Activated CD4-positive, alpha-beta T cell treated with anti-CD3 and anti-CD28 coated beads for 4 hours (primary cell): ENCODE measurements around the gene PTPRC.

Source experiments
- DNase-seq, 2 donors: peaks; one replicate each; pipeline ENCODE4 v3.0.0-alpha.2; 2020

The PTPRC gene

DNA sequence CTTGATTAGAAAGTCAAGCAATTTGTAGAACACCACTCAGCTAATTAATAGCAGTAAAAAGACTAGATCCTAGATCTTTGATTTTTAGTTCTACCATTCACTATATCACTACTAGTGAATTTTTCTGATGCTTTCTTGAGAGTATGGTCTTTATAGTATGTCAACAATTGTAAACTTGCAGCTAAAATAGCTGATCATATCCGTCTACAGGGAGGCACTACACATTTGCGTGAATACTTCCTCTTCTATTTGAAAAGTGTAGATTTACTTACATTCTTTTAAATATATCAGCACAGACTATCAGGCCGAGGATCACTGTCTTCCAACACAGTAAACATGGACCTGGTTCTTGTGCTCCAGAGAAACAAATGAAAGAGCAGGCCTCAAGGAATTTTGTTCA lies 18.6 kb upstream of the PTPRC start:
- DNase-seq, result no peak

DNA sequence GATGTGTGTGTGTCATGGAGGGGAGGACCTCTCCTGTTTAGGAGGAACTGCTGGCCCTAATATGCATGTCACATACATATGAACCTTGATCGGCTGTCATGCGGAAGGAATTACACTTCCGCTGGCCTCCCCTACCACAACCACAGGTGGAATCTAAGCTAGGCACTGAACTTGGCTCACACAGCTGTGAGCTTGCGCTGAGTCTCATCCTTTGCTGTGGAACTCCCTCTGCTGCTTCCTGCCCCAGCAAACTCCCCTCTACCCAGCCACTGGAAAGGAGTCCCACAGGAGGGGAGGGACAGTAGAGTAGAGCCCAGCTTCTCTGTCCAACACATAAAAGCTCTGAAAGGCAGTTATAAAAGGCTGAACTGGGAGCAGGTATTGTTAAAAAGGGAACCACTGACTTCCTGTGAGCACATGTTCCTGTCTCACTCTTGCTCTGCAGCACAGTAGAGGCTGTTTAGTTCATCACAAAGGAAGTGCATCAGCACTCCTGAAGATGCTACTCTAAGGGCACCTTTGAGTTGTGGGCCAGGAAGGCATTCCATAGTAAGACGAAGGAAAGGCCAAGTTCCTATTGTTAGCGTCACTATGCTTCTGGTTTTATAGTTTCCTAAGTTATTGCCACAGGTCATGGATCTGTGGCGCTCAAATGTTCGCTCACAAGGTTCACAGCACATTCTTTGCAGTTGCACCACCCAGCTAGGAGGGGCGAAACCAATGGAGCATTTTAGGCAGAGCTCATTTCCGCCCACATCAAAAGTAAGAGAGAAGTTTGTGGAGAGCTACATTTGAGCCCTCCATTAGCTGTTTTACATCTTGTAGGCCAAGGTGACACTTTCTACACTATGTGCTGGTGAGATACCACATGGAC lies 17.7 kb upstream of the PTPRC start:
- peak; percentile 55 to 64 for DNase-seq

DNA sequence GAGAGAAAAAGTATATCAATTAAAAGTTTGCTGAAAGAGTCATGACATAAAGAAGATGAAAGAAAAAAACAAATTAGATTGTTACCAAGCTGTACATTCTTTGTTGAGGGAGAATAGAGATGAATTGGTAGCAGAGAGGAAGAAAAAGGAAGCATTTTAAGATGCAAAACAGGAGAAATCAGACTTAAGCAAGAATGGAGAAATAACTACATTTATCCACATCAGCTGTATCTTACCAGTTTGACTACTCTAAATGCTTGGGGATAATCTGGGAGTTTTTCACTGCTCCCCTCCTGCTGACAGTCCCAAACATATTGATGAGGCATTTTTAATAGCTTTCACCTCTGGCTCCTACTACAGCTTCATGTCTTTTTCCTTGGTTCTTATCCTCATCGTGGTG lies 16.8 kb upstream of the PTPRC start:
- DNase-seq, result no peak

DNA sequence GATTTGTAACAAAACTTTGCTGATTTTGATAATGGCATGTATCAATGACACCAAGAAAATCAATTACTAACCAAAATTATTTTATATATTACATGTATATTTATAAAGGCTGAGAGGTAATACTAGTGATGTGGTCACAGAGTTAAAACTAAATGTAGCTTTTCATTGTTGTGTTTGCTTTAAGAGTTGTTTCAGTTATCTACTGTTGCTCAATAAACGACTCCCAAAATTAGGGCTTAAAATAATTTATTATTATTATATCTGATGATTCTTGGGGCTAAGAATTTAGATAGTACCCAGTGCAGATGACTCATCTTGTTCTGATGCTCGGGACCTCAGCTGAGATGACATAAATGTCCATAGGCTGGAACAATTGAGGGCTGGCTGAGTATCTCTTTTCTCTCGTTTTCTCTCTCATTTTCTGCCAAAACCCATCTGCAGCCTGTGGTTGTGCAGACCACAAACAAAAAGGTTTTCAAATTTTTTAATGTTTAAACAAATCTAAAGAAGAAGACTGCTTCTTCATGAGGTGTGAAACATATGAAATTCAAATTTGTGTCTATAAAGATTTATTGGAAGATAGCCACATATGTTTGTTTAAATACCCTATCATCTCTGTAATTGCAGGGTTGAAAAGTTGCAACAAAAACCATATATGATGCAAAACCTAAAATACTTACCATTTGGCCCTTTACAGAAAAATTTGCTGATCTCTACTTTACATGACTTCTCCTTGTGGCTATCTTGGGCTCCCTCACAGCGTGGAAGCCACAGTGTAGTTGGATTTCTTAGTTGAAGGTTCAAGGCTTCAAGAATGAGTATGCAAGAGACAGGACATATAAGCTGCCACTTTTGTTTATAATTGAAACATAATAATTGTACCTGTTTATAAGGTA lies 14.8 kb upstream of the PTPRC start:
- DNase-seq, result no peak

DNA sequence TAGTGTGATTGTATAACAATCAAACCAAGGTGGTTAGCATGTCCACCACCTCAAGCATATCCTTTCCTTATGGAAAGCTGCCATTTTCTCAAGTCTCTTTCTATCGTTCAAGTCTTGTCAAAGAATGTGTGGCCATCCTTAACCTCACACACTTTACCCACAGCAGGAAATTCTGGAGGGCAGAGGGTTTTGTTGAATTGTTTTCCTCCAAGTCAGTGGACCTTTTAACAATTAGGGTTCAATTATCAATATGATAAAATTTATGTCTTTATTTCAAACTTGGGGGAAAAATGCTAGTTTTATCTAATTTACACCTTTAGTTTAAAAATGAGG lies 14.2 kb upstream of the PTPRC start:
- DNase-seq, result no peak

DNA sequence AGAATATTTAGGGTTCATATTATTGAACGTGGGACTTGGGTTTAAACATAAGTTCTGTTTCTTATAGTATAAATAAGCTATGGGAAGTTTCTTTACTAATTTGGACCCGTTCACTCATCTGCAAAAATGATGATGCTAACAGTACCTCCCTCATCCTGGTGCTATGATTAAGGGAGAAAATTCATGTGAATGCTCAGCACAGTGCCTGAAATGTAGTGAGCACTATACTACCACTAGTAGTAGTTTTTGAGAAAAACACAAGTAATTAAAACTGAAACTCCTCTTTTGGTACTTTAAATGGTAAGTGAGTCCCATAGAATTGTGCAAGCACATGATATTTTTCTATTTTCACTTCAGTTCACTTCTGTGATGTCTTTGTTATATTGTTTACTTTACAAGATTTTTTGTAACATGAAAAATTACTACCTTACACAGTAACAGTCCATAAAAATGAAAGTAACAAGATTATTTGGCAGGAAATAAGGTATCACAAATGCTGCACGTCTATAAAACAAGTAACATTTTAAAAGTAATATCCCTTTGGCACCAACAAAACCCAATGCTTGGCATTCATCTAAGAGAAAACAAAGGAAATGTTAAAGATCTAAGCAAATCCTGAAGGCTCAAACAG lies 11.3 kb upstream of the PTPRC start:
- DNase-seq, result no peak

DNA sequence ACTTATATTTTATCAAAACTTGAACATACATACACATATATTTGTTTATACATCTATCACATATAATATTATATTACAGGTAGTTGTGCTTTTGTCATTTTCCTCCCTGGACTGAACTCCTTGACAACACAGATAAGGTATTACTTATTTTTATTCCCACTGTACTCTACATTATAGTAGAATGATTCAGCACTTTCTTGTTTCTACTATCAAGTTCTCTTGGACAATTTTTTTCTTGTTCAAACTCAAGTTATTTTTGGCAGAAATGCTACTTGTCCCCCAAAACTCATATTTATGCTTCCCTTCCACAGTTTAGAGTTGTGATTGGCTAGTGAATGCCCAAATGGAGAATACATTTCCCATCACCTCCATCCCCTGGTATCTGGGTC lies 10.8 kb upstream of the PTPRC start:
- DNase-seq, result no peak

DNA sequence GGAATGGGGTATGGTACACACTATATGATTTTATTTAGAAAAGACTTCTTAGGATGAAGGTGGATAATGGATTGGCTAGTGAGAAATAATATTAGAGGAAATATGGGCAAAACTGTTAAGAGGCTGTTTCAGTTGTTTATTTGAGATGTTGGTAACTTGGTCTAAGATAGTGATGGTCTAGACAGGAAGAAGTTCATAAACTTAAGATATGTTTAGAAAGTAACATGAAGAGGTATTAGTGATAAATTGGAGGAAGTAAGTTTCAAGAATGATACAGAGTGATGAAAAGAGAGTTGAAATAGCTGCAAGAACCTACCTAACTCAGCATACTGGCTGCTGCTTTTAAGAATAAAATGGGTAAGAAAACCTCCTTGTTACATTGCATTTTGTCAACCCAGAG lies 9.2 kb upstream of the PTPRC start:
- DNase-seq, result no peak

DNA sequence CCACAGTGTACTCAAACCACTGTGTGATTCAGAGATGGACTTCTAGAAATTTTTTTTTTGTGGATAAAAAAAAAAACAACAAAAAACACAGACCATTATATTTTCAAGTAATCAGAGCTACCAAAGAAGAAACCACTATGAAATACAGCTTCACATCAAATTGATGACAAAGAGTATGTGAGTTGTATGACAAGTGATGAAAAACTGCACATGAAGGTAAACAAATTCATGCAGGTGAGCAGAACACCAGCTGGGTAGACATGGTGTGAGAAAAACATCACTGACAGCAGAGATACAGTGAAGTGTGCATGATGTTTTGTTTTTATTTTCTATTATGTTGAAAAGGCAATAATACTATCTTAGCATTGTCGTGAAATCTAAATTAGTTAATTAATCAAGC lies 8.0 kb upstream of the PTPRC start:
- DNase-seq, result no peak

DNA sequence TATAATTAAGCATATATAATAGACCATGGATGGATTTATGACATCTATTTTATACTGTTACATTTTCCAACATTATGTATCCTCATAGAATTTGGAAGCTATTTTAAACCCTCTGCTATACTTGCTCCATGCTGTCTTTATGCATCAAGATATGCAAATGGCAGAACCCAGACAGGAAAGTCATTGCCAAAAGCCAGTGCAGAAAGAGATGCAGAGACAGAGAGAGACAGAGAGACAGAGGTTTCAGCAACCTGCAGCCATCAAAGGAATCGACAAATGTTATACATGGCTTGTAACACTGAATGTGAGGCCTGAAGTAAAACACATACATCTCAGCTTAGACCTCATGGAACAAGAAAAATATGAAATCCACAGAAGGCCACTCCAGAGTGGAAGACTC lies 7.5 kb upstream of the PTPRC start:
- DNase-seq, result no peak

DNA sequence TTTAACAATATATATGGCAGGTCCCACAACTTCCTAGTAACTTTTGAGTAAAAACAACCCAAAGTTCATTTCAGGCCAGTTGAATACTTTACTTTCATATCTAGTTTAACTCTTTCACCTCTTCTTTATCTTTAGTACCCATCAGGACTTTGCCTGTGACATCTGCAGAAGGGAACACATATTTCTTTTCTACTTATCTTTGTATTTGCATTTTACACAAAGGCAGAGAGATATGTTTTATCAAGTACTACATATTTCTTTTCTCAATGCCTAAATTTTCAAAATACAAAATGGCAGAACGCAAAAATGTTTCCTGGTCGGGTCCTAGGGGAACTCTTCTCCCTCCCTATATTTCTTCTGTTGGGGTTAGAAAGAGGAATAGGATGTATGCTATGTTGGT lies 6.8 kb upstream of the PTPRC start:
- no peak for DNase-seq

DNA sequence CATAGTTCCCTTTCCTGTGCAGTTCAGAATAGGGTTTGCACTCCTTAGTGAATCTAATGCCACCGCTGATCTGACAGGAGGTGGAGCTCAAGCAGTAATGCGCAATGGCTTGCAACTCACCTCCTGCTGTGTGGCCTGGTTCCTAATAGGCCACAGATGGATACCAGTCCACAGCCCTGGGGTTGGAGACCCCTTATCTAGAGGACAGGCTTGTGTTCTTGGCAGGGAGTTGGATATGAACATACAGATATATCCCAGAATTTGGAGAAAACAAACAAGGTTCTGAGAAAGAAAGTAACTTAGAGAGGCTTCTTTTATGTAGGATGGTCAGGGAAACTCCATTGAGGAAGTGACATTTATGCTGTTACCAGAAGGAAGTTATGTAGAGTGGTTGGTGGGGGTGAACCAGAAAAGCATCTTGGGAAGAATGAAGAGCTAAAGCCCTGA lies 5.1 kb upstream of the PTPRC start:
- DNase-seq, result no peak

DNA sequence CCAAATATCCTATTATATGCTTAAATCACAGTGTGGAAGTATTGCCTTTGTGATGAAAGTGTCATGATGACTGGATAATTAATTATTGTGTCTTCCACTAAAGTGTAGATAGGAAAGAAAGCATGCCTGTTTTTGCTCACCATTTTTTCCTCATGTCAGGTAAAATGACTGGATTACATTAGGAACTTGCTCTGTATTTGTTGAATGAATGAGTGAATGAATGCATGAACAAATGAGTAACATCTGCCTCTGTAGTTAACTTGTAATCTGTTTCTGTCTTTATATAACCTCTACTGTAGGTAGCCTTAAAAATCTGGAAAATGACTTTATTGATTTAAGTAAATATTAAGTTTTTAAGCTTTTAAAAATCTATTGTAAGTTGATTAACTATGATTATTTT lies 2.9 kb upstream of the PTPRC start:
- DNase-seq, result no peak

DNA sequence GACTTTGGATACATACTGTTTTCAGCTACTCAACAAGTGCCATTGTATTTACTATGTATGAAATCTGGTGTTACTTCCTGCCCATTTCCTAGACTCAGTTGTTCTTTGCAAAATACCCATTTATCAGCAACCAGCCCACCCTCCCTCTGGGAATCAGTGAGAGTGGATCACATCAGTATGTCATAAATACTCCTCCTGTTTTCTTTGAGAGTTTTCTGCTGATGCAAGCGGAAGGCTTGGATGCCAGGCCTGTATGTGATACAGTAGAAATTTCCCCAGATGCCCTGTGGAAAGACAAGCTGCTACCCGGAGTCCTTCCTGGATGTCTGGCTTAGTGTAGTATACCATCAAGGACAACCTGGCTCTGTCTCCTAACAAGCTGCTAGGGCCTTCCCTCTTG lies 2.4 kb upstream of the PTPRC start:
- no peak for DNase-seq

DNA sequence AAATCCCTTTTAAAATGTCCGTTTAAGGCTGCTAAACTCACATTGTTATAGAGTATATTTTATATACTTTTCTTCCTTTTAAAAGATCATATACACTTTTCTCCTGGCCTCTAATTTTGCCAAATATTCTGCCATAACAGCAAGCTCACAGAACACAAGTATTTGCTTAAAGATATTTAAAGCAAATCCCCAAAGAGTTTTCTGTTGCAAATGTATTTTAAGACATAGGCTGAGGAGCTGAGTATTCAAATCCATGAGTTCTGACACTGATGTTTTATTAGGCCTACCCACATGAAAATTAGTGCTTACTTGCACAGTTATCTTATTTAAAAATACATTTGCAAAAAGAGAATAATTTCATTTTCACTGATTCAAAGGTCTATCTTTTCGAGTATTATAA lies 1.7 kb upstream of the PTPRC start:
- no peak for DNase-seq

DNA sequence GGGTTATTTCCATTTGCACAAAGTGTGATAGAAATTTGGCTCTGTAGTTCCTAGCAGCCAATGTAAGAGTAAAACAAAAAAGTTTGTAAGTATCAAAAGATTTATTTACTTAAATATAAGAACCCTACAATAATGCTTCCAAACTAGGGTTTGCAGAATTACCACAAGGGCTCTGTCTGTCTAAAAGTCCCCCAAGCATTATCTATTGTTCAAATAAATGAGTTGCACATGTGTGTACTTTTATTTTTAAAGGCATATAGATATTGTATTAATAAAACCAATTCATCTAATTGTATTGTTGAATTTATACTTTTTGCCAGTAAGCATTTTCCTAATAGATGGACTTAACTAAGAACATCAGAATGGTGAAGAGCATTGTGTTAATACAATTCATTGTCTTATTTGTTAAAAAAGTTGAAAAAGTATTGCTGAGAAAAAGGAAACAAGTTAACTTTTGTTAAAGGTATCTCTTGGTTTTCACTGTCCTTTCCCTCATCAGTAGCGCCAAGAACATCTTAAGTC lies 863 bp upstream of the PTPRC start:
- no peak for DNase-seq

DNA sequence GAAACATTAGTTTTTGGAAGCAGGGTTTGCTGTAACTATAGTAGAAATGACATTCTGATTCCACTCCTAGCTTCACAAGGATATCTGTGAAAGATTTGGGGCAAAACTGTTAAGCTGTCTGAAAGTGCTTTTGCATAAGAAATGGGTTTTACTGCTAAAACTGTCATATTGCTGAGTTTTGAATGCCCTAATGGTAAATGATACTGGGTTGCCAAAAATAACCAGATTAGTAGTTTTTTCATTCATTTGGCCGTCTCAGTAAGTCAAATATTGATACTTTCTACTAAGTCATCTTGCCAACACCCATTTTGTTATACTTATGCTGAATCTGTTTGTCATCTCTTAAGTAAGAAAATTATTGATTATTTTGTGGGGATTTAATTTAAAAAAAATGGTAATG lies 399 bp upstream of the PTPRC start:
- no peak for DNase-seq

DNA sequence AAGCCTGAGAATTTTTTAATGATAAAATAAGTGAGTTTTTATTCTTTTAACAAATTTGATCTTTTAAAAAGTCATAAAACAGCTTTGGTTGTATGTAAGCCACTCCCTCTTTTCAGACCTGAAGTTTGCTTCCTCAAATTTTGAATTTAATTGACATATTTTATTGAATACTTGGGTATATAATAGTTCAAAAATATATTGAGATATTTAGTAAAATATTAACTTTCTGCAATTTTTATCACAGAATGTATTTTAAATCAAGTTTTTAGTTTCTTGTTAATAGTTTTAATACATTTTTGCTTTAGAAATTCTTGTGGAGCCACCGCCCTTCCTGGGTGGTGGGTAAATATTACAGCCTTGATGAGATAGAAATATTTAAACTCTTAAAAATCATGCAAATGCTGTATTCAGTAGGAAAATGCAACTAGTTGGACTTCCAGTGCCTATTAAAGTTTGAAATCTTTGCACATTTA lies 867 bp downstream of the PTPRC start:
- no peak for DNase-seq

DNA sequence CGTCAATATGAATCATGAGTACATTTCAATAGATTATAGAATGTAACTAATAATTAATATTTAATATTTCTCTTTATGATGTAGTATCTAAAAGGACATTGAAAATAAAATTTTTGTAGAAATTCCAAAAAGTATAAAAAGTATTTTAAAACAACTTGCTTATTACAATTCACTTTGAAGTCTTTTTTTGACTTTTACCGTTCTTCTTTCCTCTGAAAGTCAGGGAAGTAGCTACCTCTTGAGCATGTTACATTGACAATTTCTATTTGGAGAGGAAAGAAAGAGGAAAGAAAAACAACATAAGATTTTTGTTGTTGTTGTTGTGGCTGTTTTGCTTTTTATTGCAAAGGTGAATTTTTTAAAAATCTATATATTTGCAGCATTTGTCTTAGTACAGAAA lies 1.3 kb downstream of the PTPRC start:
- DNase-seq, result no peak

DNA sequence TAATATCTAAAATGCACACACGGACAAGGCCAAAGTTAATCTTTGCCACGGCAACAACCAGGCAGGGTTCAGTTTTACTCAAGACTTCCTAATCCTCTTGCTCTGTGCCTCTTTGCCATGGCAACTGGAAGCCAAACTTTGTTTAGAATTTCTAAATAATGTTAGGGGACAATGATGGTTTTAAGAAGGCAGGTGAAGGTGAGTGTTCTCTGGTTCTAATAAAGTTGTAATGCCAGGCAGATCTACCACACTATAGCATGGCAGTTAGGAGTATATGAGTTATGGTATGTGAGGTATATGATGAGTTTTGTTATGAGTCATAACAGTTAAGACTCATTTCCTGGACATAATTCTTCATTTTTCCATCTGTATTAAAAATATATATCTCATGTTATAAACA lies 2.7 kb downstream of the PTPRC start:
- peak in 1 of 2 donors; percentile 19 for DNase-seq

DNA sequence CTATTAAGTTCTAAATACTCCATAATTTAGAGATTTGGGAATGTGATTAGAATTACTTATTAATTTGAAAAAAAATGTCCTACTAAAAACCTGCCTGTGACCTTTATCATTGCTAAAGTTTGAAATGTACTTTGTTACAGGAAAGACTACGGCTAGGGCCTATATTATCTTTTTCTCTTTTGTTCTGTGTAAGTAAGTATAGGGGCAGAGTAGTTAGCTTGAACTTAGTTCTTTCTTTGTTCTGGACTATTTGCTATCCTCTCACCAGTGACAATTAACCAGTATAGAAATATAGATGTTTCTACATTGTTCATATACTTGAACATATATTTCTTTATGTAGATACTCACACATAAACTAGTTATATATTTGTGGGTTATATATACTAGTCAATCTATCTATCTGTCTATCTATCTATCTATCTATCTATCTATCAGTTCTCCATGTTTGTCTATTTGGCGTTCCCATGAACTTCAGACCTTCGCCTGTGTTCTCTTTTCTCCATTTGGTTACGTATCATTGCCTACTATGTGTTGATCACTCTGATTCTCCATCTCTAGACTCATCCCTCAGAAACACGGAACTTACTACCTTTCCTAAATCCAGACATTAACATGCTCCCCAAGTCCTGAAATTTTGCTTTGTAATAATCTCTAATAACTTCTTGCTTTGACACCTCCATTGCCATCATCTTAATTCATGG lies 3.3 kb downstream of the PTPRC start:
- no peak for DNase-seq

DNA sequence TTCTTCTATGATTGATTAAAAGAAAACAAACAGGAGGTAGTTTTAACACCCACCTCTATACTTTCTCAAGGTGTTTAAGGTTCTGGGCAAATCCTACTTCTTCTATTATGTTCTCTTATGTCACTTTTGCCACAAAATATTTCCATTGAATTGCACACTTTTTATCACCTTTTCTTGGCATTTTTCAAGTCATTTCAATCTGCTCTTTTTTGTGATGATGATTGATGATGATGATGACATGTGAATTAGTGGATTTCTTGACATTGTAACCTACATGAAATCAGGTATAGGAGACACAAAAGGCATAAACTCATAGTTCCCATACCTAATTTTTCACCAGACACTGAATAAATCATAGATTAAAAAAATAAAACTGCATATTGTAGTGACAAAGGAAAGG lies 4.1 kb downstream of the PTPRC start:
- no peak for DNase-seq

DNA sequence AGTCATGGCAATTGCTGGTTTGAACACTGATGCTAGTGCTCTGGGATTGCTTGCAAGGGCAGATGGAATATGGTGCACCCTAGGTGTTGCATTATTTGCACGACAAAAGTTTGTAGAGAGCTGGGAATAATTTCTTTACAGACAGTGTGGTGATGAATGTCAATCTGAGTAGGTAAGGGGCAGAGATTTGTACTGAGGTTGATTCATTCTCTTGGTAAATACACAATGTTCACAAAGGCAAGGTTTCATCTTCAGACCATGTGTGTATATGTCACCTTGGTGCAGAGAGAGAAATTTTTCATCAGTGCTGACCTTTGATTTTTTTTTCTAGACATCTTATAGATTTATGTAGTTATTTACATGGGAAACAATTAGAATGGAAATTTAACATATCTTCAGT lies 5.0 kb downstream of the PTPRC start:
- no peak for DNase-seq
